Duodenal mucosa (tissue), 2 donors: ENCODE results near the gene GSS.

Experiments
- H3K27ac ChIP-seq: one replicate; pipeline ENCODE4 v1.7.0; 2013; ENCODE audit warnings: low read depth, low read length
- H3K27me3 ChIP-seq, 2 donors: one replicate each; pipeline ENCODE4 v1.7.0; 2013; ENCODE audit warnings: low read length in 2 of 2, control low read depth in 1 of 2; ENCODE audit not compliant: insufficient read depth in 2 of 2, control insufficient read depth in 1 of 2
- H3K36me3 ChIP-seq, 2 donors: one replicate each; pipeline ENCODE4 v1.7.0; 2013; ENCODE audit warnings: low read length in 2 of 2, control low read depth in 1 of 2; ENCODE audit not compliant: insufficient read depth in 2 of 2, control insufficient read depth in 1 of 2
- H3K4me1 ChIP-seq, 2 donors: one replicate each; pipeline ENCODE4 v1.7.0; 2013; ENCODE audit warnings: low read length in 2 of 2, control low read depth in 1 of 2; ENCODE audit not compliant: insufficient read depth in 2 of 2, control insufficient read depth in 1 of 2
- H3K4me3 ChIP-seq, 2 donors: one replicate each; pipeline ENCODE4 v1.7.0; 2013; ENCODE audit warnings: low read length in 2 of 2, low read depth in 1 of 2
- H3K9ac ChIP-seq, 2 donors: one replicate each; pipeline ENCODE4 v1.7.0; 2013; ENCODE audit warnings: low read length in 2 of 2, low read depth in 1 of 2
- H3K9me3 ChIP-seq, 2 donors: one replicate each; pipeline ENCODE4 v1.7.0; 2013; ENCODE audit warnings: low read length in 2 of 2, control low read depth in 1 of 2; ENCODE audit not compliant: control insufficient read depth in 1 of 2

Gene GSS

DNA sequence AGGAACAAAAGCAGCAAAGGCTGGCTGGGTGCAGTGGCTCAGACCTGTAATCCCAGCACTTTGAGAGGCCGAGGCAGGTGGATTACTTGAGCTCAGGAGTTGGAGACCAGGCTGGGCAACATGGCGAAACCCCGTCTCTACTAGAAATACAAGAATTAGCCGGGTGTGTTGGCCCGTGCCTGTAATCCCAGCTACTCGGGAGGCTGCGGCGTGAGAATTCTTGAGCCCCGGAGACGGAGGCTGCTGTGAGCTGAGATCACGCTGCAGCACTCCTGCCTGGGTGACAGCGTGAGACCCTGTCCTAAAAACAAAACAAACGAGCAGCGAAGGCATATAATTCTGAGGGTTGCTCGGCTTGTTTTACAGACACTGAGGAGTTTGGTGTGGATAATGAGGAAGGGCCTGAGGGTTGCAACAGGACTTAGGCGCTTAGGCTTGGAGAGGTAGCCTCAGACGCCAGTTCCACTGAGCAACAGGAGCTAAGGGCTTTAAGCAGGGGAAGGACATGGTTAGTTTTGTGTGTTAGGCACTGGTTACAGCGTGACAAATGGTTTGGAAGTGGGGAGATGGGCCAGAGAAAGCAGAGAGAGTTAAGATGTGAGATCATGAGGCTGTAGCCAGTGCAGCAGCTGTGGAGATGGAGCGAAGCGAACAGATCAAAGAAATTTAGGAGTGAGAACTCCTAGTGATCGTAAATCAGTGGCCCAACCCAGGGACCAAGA, 1.3 kb upstream of the GSS start:
- no peak overlapping the region for H3K4me3 ChIP-seq
- H3K36me3 ChIP-seq, result no peaks in the 10 kb centered on the region
- no peaks in the 10 kb centered on the region for H3K27me3 ChIP-seq
- peak overlapping the region in 1 of 2 donors; percentile 92 for H3K9ac ChIP-seq
- peaks cover 14 to 23% of the 10 kb centered on the region in 2 donors for H3K4me1 ChIP-seq
- no peaks in the 10 kb centered on the region for H3K9me3 ChIP-seq
- no peak overlapping the region for H3K27ac ChIP-seq

DNA sequence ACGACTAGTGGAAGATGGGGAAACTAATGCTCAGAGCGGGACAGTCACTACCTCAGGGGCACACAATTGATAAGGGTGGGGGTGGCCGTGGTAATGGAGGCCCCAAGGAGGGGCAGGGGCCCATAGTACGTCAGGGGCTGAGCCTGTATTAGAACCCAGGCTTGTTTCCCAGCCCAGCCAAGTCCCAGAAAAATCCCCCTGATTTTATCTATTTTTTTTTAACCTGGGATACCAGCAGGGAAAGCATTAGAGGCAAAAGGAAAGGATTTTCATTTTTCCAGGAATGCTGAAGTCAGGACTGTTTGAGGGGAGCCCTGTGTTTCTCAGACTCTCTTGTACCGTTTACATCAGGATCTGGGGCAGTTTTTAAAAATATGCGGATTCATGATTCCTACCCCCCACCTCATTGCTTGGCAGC, 444 bp upstream of the GSS start:
- peak overlapping the region; percentile 74 to 92 for H3K9ac ChIP-seq

DNA sequence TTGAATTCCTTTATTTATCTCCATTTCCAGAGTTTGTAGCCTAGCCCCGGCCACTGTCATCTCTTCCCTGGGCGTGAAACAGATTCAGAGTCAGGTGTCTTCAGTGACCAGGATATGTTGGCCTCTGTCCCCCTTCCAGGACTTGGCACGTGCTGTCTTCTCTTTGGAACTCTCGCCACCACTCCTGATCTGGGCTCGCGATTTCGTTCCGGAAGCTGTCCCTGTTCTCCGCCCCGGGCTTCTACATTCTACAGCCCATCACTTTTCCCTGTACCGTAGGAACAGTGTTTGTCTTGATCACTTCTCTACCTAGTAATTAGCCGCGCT, 739 bp downstream of the GSS start:
- H3K4me1 ChIP-seq, result peaks cover 17 to 35% of the 10 kb centered on the region in 2 donors
- H3K9ac ChIP-seq, result peak overlapping the region; percentile 74 to 92
- peak overlapping the region; percentile 83 to 92 for H3K4me3 ChIP-seq
- peaks cover 0 to 2% of the 10 kb centered on the region in 2 donors for H3K36me3 ChIP-seq
- no peaks in the 10 kb centered on the region for H3K27me3 ChIP-seq
- no peaks in the 10 kb centered on the region for H3K9me3 ChIP-seq
- peak overlapping the region; percentile 77 for H3K27ac ChIP-seq

More for the DNA sequence above, 444 bp upstream of the GSS start:
- H3K4me3 ChIP-seq, result peak overlapping the region; percentile 83 to 92
- no peaks in the 10 kb centered on the region for H3K27me3 ChIP-seq
- H3K4me1 ChIP-seq, result peaks cover 14 to 30% of the 10 kb centered on the region in 2 donors
- H3K9me3 ChIP-seq, result no peaks in the 10 kb centered on the region
- H3K27ac ChIP-seq, result peak overlapping the region; percentile 77
- no peaks in the 10 kb centered on the region for H3K36me3 ChIP-seq

DNA sequence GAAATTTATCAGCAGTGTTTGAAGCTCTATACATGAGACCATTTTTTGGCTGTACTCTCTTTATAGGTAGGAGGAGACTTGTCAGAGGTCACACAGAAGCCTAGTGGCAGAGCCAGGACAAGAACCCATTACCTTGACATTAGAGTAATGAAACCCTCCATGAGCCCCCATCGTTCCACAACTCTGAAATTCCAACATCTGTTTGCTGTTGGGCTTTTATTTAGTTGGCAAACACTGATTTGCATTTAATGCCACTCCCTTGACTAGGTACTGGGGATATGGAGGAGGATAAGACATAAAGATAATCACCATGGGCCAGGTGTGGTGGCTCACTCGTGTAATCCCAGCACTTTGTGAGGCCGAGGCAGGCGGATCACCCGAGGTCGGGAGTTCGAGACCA, 1.6 kb downstream of the GSS start:
- H3K4me3 ChIP-seq, result no peak overlapping the region
- H3K27ac ChIP-seq, result no peak overlapping the region
- no peak overlapping the region for H3K9ac ChIP-seq
- no peaks in the 10 kb centered on the region for H3K9me3 ChIP-seq
- no peaks in the 10 kb centered on the region for H3K27me3 ChIP-seq
- H3K4me1 ChIP-seq, result peaks cover 17 to 44% of the 10 kb centered on the region in 2 donors
- peaks cover 0 to 5% of the 10 kb centered on the region in 2 donors for H3K36me3 ChIP-seq

DNA sequence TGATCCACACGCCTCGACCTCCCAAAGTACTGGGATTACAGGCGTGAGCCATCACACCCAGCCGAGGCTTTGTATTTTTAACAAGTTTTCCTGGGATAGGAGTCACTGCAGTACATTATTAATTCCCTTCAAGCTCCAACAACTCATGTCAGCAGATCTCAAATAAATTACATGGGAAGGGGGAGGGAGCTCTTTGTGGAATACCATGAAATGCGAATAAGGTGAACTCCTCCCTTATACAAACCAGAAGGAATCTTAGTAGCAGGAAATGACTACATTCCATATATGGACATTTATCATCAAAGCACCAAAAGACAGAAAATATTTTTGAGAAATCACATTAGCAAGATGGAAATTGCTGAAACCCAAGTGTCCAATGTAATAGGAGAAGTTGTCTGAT, 2.9 kb downstream of the GSS start:
- H3K9me3 ChIP-seq, result no peaks in the 10 kb centered on the region
- H3K4me1 ChIP-seq, result peaks cover 21 to 52% of the 10 kb centered on the region in 2 donors
- no peak overlapping the region for H3K4me3 ChIP-seq
- no peaks in the 10 kb centered on the region for H3K27me3 ChIP-seq
- H3K9ac ChIP-seq, result no peak overlapping the region
- H3K27ac ChIP-seq, result no peak overlapping the region
- peaks cover 0 to 5% of the 10 kb centered on the region in 2 donors for H3K36me3 ChIP-seq

DNA sequence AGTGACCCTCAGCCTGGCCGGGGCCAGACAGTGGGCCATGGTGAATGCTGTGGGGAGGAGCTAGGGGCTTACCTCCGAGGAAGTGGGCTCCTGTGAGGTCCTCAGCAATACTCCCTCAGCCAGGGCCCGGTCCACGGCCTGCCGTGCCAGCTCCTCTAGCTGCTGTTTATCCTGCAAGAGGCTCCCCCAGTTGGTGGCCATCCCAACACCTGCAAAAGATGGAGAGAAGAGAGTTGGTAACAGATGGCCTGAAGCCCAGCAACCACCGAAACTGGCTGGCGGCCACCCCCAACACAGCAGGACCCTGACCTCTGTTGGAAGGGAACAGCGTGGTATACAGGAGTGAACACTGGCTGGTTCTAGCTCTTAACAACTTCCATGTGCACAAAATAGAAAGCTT, 4.0 kb downstream of the GSS start:
- Histone ChIP-seq H3K27me3 (no peaks in the 10 kb centered on the region), H3K4me1 (peaks cover 22 to 53% of the 10 kb centered on the region in 2 donors), H3K36me3 (peaks cover 0 to 5% of the 10 kb centered on the region in 2 donors), H3K4me3 (no peak overlapping the region), H3K9ac (peak overlapping the region in 1 of 2 donors; percentile 34), H3K27ac (no peak overlapping the region), H3K9me3 (no peaks in the 10 kb centered on the region)

DNA sequence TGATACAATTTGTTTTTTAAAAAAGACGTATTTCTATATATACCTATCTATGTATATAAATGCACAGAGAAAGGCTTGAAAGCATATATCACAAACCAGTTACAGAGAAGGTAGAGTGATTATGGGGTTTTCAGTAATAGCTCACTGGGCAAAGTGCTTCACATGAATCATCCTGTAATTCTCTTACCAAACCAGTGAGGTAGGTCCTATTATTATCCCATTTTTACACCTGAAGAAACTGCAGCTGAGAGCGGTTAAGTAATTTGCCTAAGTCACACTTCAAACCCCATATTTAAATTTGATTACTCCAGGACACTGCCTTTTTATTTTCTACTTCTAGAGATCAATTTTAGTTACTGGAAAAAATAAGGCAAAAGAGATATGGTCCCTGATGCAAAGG, 4.4 kb downstream of the GSS start:
- H3K27me3 ChIP-seq, result no peaks in the 10 kb centered on the region
- no peak overlapping the region for H3K27ac ChIP-seq
- peaks cover 0 to 5% of the 10 kb centered on the region in 2 donors for H3K36me3 ChIP-seq
- H3K9ac ChIP-seq, result peak overlapping the region in 1 of 2 donors; percentile 34
- H3K4me1 ChIP-seq, result peaks cover 23 to 55% of the 10 kb centered on the region in 2 donors
- no peak overlapping the region for H3K4me3 ChIP-seq
- H3K9me3 ChIP-seq, result no peaks in the 10 kb centered on the region

DNA sequence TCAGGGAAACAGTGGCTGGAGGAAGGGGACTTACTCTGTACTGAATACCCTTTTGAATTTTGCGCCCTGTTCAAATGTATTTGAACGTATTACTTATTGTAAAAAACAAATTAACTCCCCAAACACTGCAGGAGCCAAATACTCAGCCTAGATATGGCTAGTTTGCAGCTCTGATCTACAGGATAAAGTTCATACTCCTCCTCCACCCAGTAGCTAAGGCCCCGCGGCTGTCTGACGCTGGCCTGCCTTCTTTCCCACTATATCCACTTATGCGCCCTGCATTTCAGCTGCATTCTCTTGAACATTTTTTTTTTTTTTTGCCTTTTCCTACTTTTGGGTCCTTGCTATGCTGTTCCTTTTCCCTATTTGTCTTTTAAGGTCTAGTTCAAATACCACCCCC, 6.5 kb downstream of the GSS start:
- Histone ChIP-seq H3K36me3 (peaks cover 1 to 17% of the 10 kb centered on the region in 2 donors), H3K9ac (no peak overlapping the region), H3K27me3 (no peaks in the 10 kb centered on the region), H3K27ac (no peak overlapping the region), H3K4me1 (peaks cover 22 to 55% of the 10 kb centered on the region in 2 donors), H3K9me3 (no peaks in the 10 kb centered on the region), H3K4me3 (no peak overlapping the region)

DNA sequence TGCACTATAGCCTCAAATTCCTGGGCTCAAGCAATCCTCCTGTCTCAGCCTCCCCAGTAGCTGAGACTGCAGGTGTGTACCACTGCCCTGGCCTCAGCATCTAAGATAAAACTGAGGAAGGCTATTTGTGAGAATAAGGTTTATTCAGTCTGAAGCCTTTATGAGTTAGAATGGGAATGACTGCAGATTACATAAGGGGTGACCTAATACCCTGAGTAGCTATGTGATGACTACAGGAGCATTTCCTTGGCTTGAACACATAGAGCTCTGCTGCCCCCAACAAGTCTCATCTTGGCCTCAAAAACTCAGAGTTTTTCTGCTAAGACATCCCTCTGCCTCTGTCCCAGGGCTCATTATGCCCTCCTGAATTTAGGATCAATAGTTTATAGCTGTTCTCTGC, 7.6 kb downstream of the GSS start:
- no peaks in the 10 kb centered on the region for H3K27me3 ChIP-seq
- H3K9ac ChIP-seq, result no peak overlapping the region
- H3K36me3 ChIP-seq, result peaks cover 9 to 26% of the 10 kb centered on the region in 2 donors
- no peak overlapping the region for H3K27ac ChIP-seq
- no peak overlapping the region for H3K4me3 ChIP-seq
- H3K4me1 ChIP-seq, result peaks cover 22 to 53% of the 10 kb centered on the region in 2 donors
- no peaks in the 10 kb centered on the region for H3K9me3 ChIP-seq

DNA sequence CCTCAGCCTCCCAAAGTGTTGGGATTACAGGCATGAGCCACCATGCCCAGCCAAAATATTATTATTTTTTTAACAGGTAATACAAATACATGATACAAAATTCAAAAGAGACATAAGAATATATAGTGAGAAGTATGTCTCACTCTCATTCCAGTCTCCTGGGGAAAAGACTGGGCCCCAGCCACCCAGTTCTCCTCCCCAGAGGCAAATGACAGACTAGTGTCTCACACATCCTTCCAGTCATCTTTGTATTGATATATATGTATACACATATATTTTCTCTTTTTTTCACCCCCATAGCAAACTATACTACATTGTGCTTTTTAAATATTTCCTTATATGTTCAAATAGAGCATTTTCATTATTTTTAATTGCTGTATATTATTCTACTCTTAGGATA, 8.3 kb downstream of the GSS start:
- Histone ChIP-seq H3K36me3 (peaks cover 14 to 32% of the 10 kb centered on the region in 2 donors), H3K27me3 (no peaks in the 10 kb centered on the region), H3K4me1 (peaks cover 22 to 48% of the 10 kb centered on the region in 2 donors), H3K4me3 (no peak overlapping the region), H3K27ac (no peak overlapping the region), H3K9me3 (no peaks in the 10 kb centered on the region), H3K9ac (no peak overlapping the region)
